Spinal cord (tissue), 10 donors: ENCODE data around the gene CRYGD. TPM values are rescaled to one million over a fixed set of nuclear protein-coding genes. Genes with fewer than 3 reads are reported as not detected.
"Not testable (repeated sequence)": the region's sequence is repeated elsewhere in the genome, so short reads cannot be mapped to it uniquely, and the experiment has no call there.

Source experiments
- DNase-seq, 6 donors: peaks; one replicate each; pipeline versions ENCODE4 v3.0.0 to v3.0.0-alpha.2; 2013 to 2015; ENCODE audit warnings: low spot score in 6 of 6, low read depth in 4 of 6
- H3K27ac ChIP-seq: one replicate; pipeline ENCODE4 v1.5.1; 2013; ENCODE audit warnings: low read depth, low read length, control low read depth
- H3K27me3 ChIP-seq: one replicate; pipeline ENCODE4 v1.6.1; 2013; ENCODE audit warnings: low read length; ENCODE audit not compliant: control insufficient read depth, insufficient read depth
- H3K36me3 ChIP-seq: one replicate; pipeline ENCODE4 v1.6.1; 2013; ENCODE audit warnings: low read length; ENCODE audit not compliant: control insufficient read depth, insufficient read depth
- H3K4me1 ChIP-seq: one replicate; pipeline ENCODE4 v1.6.1; 2013; ENCODE audit warnings: low read length; ENCODE audit not compliant: control insufficient read depth, insufficient read depth
- H3K4me3 ChIP-seq: one replicate; pipeline ENCODE4 v1.5.1; 2013; ENCODE audit warnings: low read depth, low read length, control low read depth
- H3K9me3 ChIP-seq: one replicate; pipeline ENCODE4 v1.6.1; 2013; ENCODE audit warnings: low read length; ENCODE audit not compliant: control insufficient read depth, insufficient read depth
- WGBS: methylation state at CpG from one replicate; pipeline ENCODE4 v1.1.5; 2013; ENCODE audit warnings: missing lambda C conversion rate; ENCODE audit not compliant: insufficient coverage; 5-methylcytosine and 5-hydroxymethylcytosine counted together
- polyA plus RNA-seq, 2 donors: library from polyadenylated mRNA; unstranded; fragments of 120-200 nt; gene quantifications; one replicate each; pipeline ENCODE4 v1.2.1, GENCODE V29; 2013; ENCODE audit not compliant: insufficient read length in 2 of 2
- total RNA-seq, 2 donors: library from RNA; depleted of rRNA in 1 of 2; stranded (reverse); fragments of 120-200 nt in 1 of 2; fragments of >200 nt in 1 of 2; gene quantifications; one replicate each; pipeline versions ENCODE4 v1.2.3 to v1.2.4, GENCODE V29; 2013 to 2014
- donor health status: healthy.

CRYGD gene
- total and polyA plus RNA-seq, 4 donors, result 0.83 to 7.1 (median 3.1) TPM

- WGBS, result 42% methylated on average over 4 of the region's 7 CpGs
- no peak overlapping the region for H3K4me3 ChIP-seq
- no peak for DNase-seq
Measured at GRCh38 chr2:208112969-208113368, 11.4 kb downstream of the CRYGD start.

GRCh38 chr2:208112273-208112745 lies 12.0 kb downstream of the CRYGD start:
- H3K4me1 ChIP-seq, H3K27ac ChIP-seq, H3K4me3 ChIP-seq, H3K27me3 ChIP-seq, H3K36me3 ChIP-seq, DNase-seq, H3K9me3 ChIP-seq: not testable (repeated sequence)
- 27% methylated on average over 30 of the region's 36 CpGs for WGBS

More at GRCh38 chr2:208112969-208113368, 11.4 kb downstream of the CRYGD start:
- Histone ChIP-seq H3K36me3 (no peaks in the 10 kb centered on the region), H3K27me3 (peaks cover 6% of the 10 kb centered on the region), H3K9me3 (no peaks in the 10 kb centered on the region), H3K4me1 (peaks cover 4% of the 10 kb centered on the region), H3K27ac (no peak overlapping the region)

- Histone ChIP-seq H3K27ac (no peak overlapping the region), H3K4me3 (no peak overlapping the region), H3K4me1 (peaks cover 3% of the 10 kb centered on the region), H3K36me3 (no peaks in the 10 kb centered on the region), H3K27me3 (no peaks in the 10 kb centered on the region), H3K9me3 (no peaks in the 10 kb centered on the region)
- WGBS, result 80% methylated on average over 1 of the region's 3 CpGs
- DNase-seq, result no peak
Measured at GRCh38 chr2:208103616-208104015, 20.7 kb downstream of the CRYGD start.

- H3K27me3 ChIP-seq, result no peaks in the 10 kb centered on the region
- no peaks in the 10 kb centered on the region for H3K9me3 ChIP-seq
- no peak overlapping the region for H3K27ac ChIP-seq
- DNase-seq, result peak in 3 of 6 donors; percentile 23 to 85 (median 76)
- no peak overlapping the region for H3K4me3 ChIP-seq
- peaks cover 3% of the 10 kb centered on the region for H3K4me1 ChIP-seq
- H3K36me3 ChIP-seq, result no peaks in the 10 kb centered on the region
- WGBS, result 68% methylated on average over 7 of the region's 10 CpGs
Measured at GRCh38 chr2:208101716-208102631, 22.4 kb downstream of the CRYGD start.

GRCh38 chr2:208099682-208100470 lies 24.4 kb downstream of the CRYGD start:
- no peak overlapping the region for H3K27ac ChIP-seq
- DNase-seq, result no peak
- H3K4me1 ChIP-seq, result peaks cover 3% of the 10 kb centered on the region
- WGBS, result 95% methylated on average over 7 of the region's 13 CpGs
- no peaks in the 10 kb centered on the region for H3K9me3 ChIP-seq
- no peaks in the 10 kb centered on the region for H3K27me3 ChIP-seq
- no peaks in the 10 kb centered on the region for H3K36me3 ChIP-seq
- no peak overlapping the region for H3K4me3 ChIP-seq

- not testable (repeated sequence) for DNase-seq, H3K4me3 ChIP-seq, H3K27ac ChIP-seq, H3K4me1 ChIP-seq, H3K27me3 ChIP-seq, H3K36me3 ChIP-seq, H3K9me3 ChIP-seq
- WGBS, result 100% methylated on average over 1 of the region's 1 CpG
Measured at GRCh38 chr2:208098701-208099100, 25.6 kb downstream of the CRYGD start.

- H3K36me3 ChIP-seq, result no peaks in the 10 kb centered on the region
- 68% methylated on average over 2 of the region's 2 CpGs for WGBS
- H3K4me3 ChIP-seq, result no peak overlapping the region
- no peaks in the 10 kb centered on the region for H3K27me3 ChIP-seq
- no peak for DNase-seq
- H3K27ac ChIP-seq, result no peak overlapping the region
- H3K4me1 ChIP-seq, result peaks cover 3% of the 10 kb centered on the region
- H3K9me3 ChIP-seq, result no peaks in the 10 kb centered on the region
Measured at GRCh38 chr2:208098267-208098666, 26.1 kb downstream of the CRYGD start.

- 81% methylated on average over 3 of the region's 5 CpGs for WGBS
- no peak for DNase-seq
- no peaks in the 10 kb centered on the region for H3K27me3 ChIP-seq
- H3K27ac ChIP-seq, result no peak overlapping the region
- H3K4me1 ChIP-seq, result peaks cover 3% of the 10 kb centered on the region
- no peaks in the 10 kb centered on the region for H3K36me3 ChIP-seq
- H3K4me3 ChIP-seq, result no peak overlapping the region
- no peaks in the 10 kb centered on the region for H3K9me3 ChIP-seq
Measured at GRCh38 chr2:208097801-208098200, 26.5 kb downstream of the CRYGD start.

GRCh38 chr2:208097313-208097712 lies 27.0 kb downstream of the CRYGD start:
- Histone ChIP-seq H3K27me3 (no peaks in the 10 kb centered on the region), H3K9me3 (no peaks in the 10 kb centered on the region), H3K36me3 (no peaks in the 10 kb centered on the region), H3K27ac (no peak overlapping the region), H3K4me1 (peaks cover 1% of the 10 kb centered on the region), H3K4me3 (no peak overlapping the region)
- no peak for DNase-seq
- WGBS, result 73% methylated on average over 1 of the region's 3 CpGs
